Stomach (tissue), 9 donors: Measurements from ENCODE around the gene PRR5L. TPM values are rescaled to one million over a fixed set of nuclear protein-coding genes. Genes with fewer than 3 reads are reported as not detected.

ENCODE experiments used
- DNase-seq, 2 donors: peaks; one replicate each; pipeline versions ENCODE4 v3.0.0 to v3.0.0-alpha.2; 2013 to 2019
- H3K27ac ChIP-seq, 5 donors: fragments of 200-600 bp in 4 of 5; sonication (generic) in 4 of 5; one replicate each; pipeline ENCODE4 v1.5.1; 2013 to 2019; ENCODE audit warnings: mild to moderate bottlenecking in 1 of 5, moderate library complexity in 1 of 5
- H3K27me3 ChIP-seq, 3 donors: fragments of 200-600 bp; sonication (generic); one replicate each; pipeline ENCODE4 v1.5.1; 2017 to 2019; ENCODE audit warnings: mixed run types in 1 of 3
- H3K36me3 ChIP-seq, 4 donors: fragments of 200-600 bp; sonication (generic); 1 replicate in 3 of 4; 2 replicates in 1 of 4; pipeline ENCODE4 v1.5.1; 2016 to 2019
- H3K4me1 ChIP-seq, 4 donors: fragments of 200-600 bp; sonication (generic); one replicate each; pipeline ENCODE4 v1.5.1; 2016 to 2019
- H3K4me3 ChIP-seq, 4 donors: fragments of 200-600 bp; sonication (generic) in 3 of 4; one replicate each; pipeline ENCODE4 v1.5.1; 2016 to 2019; ENCODE audit warnings: mild to moderate bottlenecking in 1 of 4
- H3K9me3 ChIP-seq, 4 donors: fragments of 200-600 bp; sonication (generic); one replicate each; pipeline ENCODE4 v1.5.1; 2016 to 2019
- EP300 ChIP-seq: sonication (generic); formaldehyde crosslinking; IDR thresholded peaks from one replicate; pipeline ENCODE4 v1.6.1; 2017; ENCODE audit warnings: antibody characterized with exemption
- POLR2A ChIP-seq, 4 donors: fragments of 450-650 bp; IDR thresholded peaks; one replicate each; pipeline ENCODE4 v1.6.1; 2016; ENCODE audit warnings: antibody characterized with exemption in 4 of 4, control low read depth in 2 of 4, mild to moderate bottlenecking in 1 of 4, moderate library complexity in 1 of 4
- POLR2AphosphoS5 ChIP-seq, 3 donors: sonication (generic); formaldehyde crosslinking; IDR thresholded peaks; one replicate each; pipeline ENCODE4 v1.6.1; 2016; ENCODE audit warnings: antibody characterized with exemption in 3 of 3
- WGBS, 5 donors: extraction: QIAGEN DNeasy Blood & Tissue Kit in 3 of 5; methylation state at CpG; one replicate each; pipeline versions ENCODE4 v1.1.5 to v1.1.7; 2013 to 2018; 5-methylcytosine and 5-hydroxymethylcytosine counted together
- intact Hi-C: fragments of 100-400 bp; cut with DNase I; formaldehyde crosslinking; loops from one replicate; pipeline ENCODE4 v1.15.1; 2023; ENCODE audit warnings: low total_unique reads
- polyA plus RNA-seq, 3 donors: library from polyadenylated mRNA; stranded (reverse); fragments of 200-250 nt; gene quantifications; one replicate each; pipeline ENCODE4 v1.2.3, GENCODE V29; 2013
- total RNA-seq, 5 donors: library from RNA; depleted of rRNA; stranded (reverse); fragments of >200 nt; gene quantifications; one replicate each; pipeline versions ENCODE4 v1.1.0 to v1.2.3, GENCODE V29; 2014 to 2016
- TF ChIP-seq, protein P1 (sequence below), 7 experiments: fragments of 450-650 bp in 4 of 7; fragments of 200-600 bp in 3 of 7; sonication (generic) in 3 of 7; IDR thresholded peaks; one replicate each; pipeline ENCODE4 v1.5.1; 2016 to 2019; ENCODE audit warnings: antibody characterized with exemption in 7 of 7, control low read depth in 2 of 7, mild to moderate bottlenecking in 1 of 7
- donor health status: healthy with polysubstance abuse.
- donor health status: Bipolar disorder and iron deficiency.
- donor health status: healthy.

Gene PRR5L
- total and polyA plus RNA-seq, 8 donors = 1.4 to 274 (median 2.4) TPM; not detected in 1

DNA sequence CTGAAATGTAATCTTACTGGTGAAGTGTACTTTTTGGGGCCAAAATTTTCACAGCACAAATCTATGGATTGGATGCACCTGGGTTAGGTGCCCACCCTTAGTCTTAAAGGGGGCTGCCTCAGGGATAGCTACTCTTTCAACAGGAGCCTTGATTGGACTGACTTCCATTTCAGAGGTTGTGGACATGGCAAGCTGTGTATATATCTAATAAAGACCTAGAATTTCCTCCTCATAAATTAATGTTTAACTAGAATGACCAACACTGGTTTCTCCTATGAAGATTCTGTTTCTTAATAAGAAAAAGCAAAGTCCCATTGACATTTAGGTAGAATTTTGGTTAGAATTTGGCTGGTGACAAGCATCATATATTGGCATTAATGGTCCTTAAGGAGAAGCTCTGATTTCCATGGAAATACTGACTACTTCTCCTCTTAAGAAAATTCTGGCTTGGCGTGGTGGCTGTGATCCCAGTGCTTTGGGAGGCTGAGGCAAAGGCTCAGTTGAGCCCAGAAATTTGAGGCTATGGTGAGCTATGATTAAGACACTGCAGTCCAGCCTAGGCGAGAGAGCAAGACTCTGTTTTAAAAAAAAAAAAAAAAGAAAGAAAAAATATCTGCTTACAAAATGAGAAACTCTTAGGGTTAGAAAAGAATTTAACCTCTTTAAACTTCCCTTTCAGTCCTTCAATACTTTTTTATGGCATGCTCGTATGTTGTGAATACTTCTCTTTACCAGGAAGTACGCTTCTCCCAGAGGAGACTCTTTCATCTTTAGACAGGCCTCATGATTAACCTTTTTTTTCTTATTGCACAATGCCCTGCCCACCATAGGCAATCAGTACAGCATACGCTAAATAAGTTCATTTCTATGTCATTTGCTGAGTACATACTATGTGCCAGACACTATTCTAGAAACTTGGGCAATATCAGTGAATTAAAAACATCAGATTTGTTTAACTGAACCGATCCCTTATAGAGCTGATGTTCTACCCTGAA is 77.2 kb downstream of the PRR5L start:
- WGBS, 5 donors = 43 to 54% (median 50%) methylated on average over 6 of the region's 6 CpGs
- intact Hi-C loops = no loop called here
- peaks cover 10 to 35% (median 26%) of the 10 kb centered on the region in 4 donors for H3K4me1 ChIP-seq
- TF ChIP-seq POLR2A (IDR thresholded peaks at IDR 0.05) (no peak), POLR2AphosphoS5 (IDR thresholded peaks at IDR 0.05) (no peak), EP300 (no peak)
- TF ChIP-seq, protein P1, sequence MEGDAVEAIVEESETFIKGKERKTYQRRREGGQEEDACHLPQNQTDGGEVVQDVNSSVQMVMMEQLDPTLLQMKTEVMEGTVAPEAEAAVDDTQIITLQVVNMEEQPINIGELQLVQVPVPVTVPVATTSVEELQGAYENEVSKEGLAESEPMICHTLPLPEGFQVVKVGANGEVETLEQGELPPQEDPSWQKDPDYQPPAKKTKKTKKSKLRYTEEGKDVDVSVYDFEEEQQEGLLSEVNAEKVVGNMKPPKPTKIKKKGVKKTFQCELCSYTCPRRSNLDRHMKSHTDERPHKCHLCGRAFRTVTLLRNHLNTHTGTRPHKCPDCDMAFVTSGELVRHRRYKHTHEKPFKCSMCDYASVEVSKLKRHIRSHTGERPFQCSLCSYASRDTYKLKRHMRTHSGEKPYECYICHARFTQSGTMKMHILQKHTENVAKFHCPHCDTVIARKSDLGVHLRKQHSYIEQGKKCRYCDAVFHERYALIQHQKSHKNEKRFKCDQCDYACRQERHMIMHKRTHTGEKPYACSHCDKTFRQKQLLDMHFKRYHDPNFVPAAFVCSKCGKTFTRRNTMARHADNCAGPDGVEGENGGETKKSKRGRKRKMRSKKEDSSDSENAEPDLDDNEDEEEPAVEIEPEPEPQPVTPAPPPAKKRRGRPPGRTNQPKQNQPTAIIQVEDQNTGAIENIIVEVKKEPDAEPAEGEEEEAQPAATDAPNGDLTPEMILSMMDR (IDR thresholded peaks at IDR 0.05) = no peak
- H3K4me3 ChIP-seq = peak overlapping the region in 1 of 4 donors; percentile 1
- H3K27ac ChIP-seq = peak overlapping the region; percentile 28 to 76 (median 47)
- peaks cover 0 to 41% (median 4%) of the 10 kb centered on the region in 3 donors for H3K27me3 ChIP-seq
- no peaks in the 10 kb centered on the region for H3K9me3 ChIP-seq
- DNase-seq = peak in 1 of 2 donors; percentile 57
- no peaks in the 10 kb centered on the region for H3K36me3 ChIP-seq

DNA sequence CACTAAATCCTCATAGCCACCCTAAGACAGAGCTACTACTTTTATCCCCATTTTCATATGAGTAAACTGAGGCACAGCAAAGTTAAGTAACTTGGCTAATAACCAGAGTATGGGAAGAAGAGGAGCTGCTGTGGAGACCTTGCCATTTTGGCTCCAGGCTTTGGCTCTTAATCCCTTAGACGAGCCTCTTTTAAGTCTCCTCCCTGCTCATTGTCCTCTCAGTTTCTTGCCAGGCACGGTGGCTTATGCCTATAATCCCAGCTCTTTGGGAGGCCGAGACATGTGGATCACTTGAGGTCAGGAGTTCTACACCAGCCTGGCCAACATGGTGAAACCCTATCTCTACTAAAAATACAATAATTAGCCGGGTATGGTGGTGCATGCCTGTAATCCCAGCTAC is 78.6 kb downstream of the PRR5L start:
- Histone ChIP-seq H3K9me3 (no peaks in the 10 kb centered on the region), H3K27me3 (peaks cover 0 to 47% (median 4%) of the 10 kb centered on the region in 3 donors), H3K4me3 (no peak overlapping the region), H3K36me3 (no peaks in the 10 kb centered on the region), H3K4me1 (peaks cover 10 to 35% (median 26%) of the 10 kb centered on the region in 4 donors), H3K27ac (no peak overlapping the region)
- intact Hi-C loops = no loop called here
- TF ChIP-seq EP300 = no peak
- TF ChIP-seq, protein P1 (IDR thresholded peaks at IDR 0.05) = no peak
- no peak for TF ChIP-seq POLR2A (IDR thresholded peaks at IDR 0.05)
- no peak for TF ChIP-seq POLR2AphosphoS5 (IDR thresholded peaks at IDR 0.05)
- no peak for DNase-seq
- WGBS, 5 donors = 69 to 87% (median 83%) methylated on average over 3 to 4 of the region's 4 CpGs

DNA sequence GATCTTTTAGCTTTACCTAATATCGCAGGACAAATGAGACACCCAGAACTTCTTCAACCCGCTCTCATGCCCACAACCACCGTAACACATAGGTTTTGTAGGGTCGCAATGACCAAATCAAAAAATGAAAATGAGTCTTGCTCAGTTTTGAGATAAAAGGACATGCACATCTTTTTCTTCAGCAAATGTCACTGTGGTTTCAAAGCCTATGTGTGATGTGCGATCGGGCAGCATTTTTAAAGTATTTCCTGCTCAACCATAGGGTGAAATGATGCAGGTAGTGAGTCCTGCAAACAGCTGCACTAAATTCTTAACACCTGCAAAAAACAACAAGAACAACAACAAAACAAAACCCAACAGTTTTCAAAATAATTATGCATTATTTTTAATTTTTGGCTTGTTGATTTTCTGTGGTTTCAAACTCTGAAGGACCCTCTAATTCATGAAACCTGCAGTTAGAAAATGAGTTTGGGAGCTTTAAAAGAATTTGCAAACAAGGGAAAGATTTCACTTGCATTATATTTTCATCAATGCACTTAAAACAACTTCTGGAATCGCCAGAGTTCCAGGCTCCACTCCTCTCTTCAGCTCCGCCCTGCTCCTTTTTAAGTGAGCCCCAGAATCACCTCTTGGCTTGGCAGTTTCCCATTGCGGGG is 79.4 kb downstream of the PRR5L start:
- Histone ChIP-seq H3K36me3 (no peaks in the 10 kb centered on the region), H3K27ac (peak overlapping the region in 2 of 5 donors; percentile 68 to 75), H3K4me3 (peak overlapping the region; percentile 51 to 80 (median 67)), H3K9me3 (no peaks in the 10 kb centered on the region), H3K27me3 (peaks cover 0 to 47% (median 4%) of the 10 kb centered on the region in 3 donors), H3K4me1 (peaks cover 10 to 35% (median 26%) of the 10 kb centered on the region in 4 donors)
- intact Hi-C loops = no loop called here
- no peak for DNase-seq
- WGBS, 5 donors = 56 to 66% (median 63%) methylated on average over 9 of the region's 9 CpGs
- TF ChIP-seq EP300 = no peak
- TF ChIP-seq, protein P1 (IDR thresholded peaks at IDR 0.05) = no peak
- TF ChIP-seq POLR2A (IDR thresholded peaks at IDR 0.05) = no peak
- TF ChIP-seq POLR2AphosphoS5 (IDR thresholded peaks at IDR 0.05) = no peak
